ENCODE measurements around the gene SLC25A47.

The SLC25A47 gene

GRCh38 chr14:100304825-100305323 lies 18.3 kb upstream of the SLC25A47 start:
- Histone ChIP-seq H3K27me3 (ENCODE audit: control insufficient read depth, low read length) (peaks cover 37% of the 10 kb centered on the region), H3K4me1 (ENCODE audit: control insufficient read depth, low read length) (peaks cover 22% of the 10 kb centered on the region), H3K4me3 (ENCODE audit: low read length) (peak overlapping the region; percentile 80), H3K4me2 (ENCODE audit: low read length) (peak overlapping the region; percentile 92), H3K27ac (ENCODE audit: low read depth, low read length) (no peak overlapping the region), H3K36me3 (ENCODE audit: control insufficient read depth, low read length) (no peaks in the 10 kb centered on the region), H4K20me1 (ENCODE audit: control insufficient read depth, insufficient read depth, low read depth, low read length) (no peaks in the 10 kb centered on the region), H3F3A (ENCODE audit: control insufficient read depth, insufficient read depth) (no peaks in the 10 kb centered on the region; the same call in 1 of the 2 replicates), H3K9me3 (ENCODE audit: control insufficient read depth, insufficient read depth, low read length) (no peaks in the 10 kb centered on the region), H3K9me2 (replicated peaks; ENCODE audit: control insufficient read depth, low read length) (no peaks in the 10 kb centered on the region), H3K79me2 (ENCODE audit: control insufficient read depth, low read length) (no peaks in the 10 kb centered on the region)
- TF ChIP-seq EZH2phosphoT487 (IDR thresholded peaks at IDR 0.05; ENCODE audit: borderline replicate concordance, low read length) = peak; percentile 97; the same call in 1 of the 2 replicates
- TF ChIP-seq CTCF (IDR thresholded peaks at IDR 0.05; ENCODE audit: low read depth, low read length, poor library complexity, severe bottlenecking) = no peak

- no peak overlapping the region for H3K27ac ChIP-seq (ENCODE audit: low read depth, low read length)
- peaks cover 22% of the 10 kb centered on the region for H3K4me1 ChIP-seq (ENCODE audit: control insufficient read depth, low read length)
- H4K20me1 ChIP-seq (ENCODE audit: control insufficient read depth, insufficient read depth, low read depth, low read length) = no peaks in the 10 kb centered on the region
- no peaks in the 10 kb centered on the region for H3K9me3 ChIP-seq (ENCODE audit: control insufficient read depth, insufficient read depth, low read length)
- H3K27me3 ChIP-seq (ENCODE audit: control insufficient read depth, low read length) = peaks cover 37% of the 10 kb centered on the region
- no peaks in the 10 kb centered on the region; the same call in 1 of the 2 replicates for H3F3A ChIP-seq (ENCODE audit: control insufficient read depth, insufficient read depth)
- no peak for TF ChIP-seq CTCF (IDR thresholded peaks at IDR 0.05; ENCODE audit: low read depth, low read length, poor library complexity, severe bottlenecking)
- peak; percentile 43; the same call in 1 of the 2 replicates for TF ChIP-seq EZH2phosphoT487 (IDR thresholded peaks at IDR 0.05; ENCODE audit: borderline replicate concordance, low read length)
- H3K79me2 ChIP-seq (ENCODE audit: control insufficient read depth, low read length) = no peaks in the 10 kb centered on the region
- no peaks in the 10 kb centered on the region for H3K9me2 ChIP-seq (replicated peaks; ENCODE audit: control insufficient read depth, low read length)
- peak overlapping the region; percentile 92 for H3K4me2 ChIP-seq (ENCODE audit: low read length)
- peak overlapping the region; percentile 80 for H3K4me3 ChIP-seq (ENCODE audit: low read length)
- no peaks in the 10 kb centered on the region for H3K36me3 ChIP-seq (ENCODE audit: control insufficient read depth, low read length)
These were observed 17.6 kb upstream of the SLC25A47 start for GRCh38 chr14:100305324-100306100.

- Histone ChIP-seq H3K4me3 (ENCODE audit: low read length) (peak within 1 kb of the TSS; percentile 80), H3K27me3 (ENCODE audit: control insufficient read depth, low read length) (peaks cover 37% of the 10 kb centered on the region), H3K27ac (ENCODE audit: low read depth, low read length) (no peak within 1 kb of the TSS), H4K20me1 (ENCODE audit: control insufficient read depth, insufficient read depth, low read depth, low read length) (no peaks in the 10 kb centered on the region), H3F3A (ENCODE audit: control insufficient read depth, insufficient read depth) (no peaks in the 10 kb centered on the region; the same call in 1 of the 2 replicates), H3K4me2 (ENCODE audit: low read length) (peak within 1 kb of the TSS; percentile 92), H3K4me1 (ENCODE audit: control insufficient read depth, low read length) (peaks cover 22% of the 10 kb centered on the region), H3K79me2 (ENCODE audit: control insufficient read depth, low read length) (no peaks in the 10 kb centered on the region), H3K9me2 (replicated peaks; ENCODE audit: control insufficient read depth, low read length) (no peaks in the 10 kb centered on the region), H3K9me3 (ENCODE audit: control insufficient read depth, insufficient read depth, low read length) (no peaks in the 10 kb centered on the region), H3K36me3 (ENCODE audit: control insufficient read depth, low read length) (no peaks in the 10 kb centered on the region)
- TF ChIP-seq CTCF (IDR thresholded peaks at IDR 0.05; ENCODE audit: low read depth, low read length, poor library complexity, severe bottlenecking) = no peak
These were observed 16.8 kb upstream of the SLC25A47 start, which contains the start of gene SLC25A29 for GRCh38 chr14:100306101-100306997. SLC25A29 (minus strand) TSS chr14:100306444; CDS start chr14:100306232, 212 bp downstream.
